HUDEP-2 (cell line): ENCODE results near the gene C2orf76.
"Not testable (repeated sequence)": the region's sequence is repeated elsewhere in the genome, so short reads cannot be mapped to it uniquely, and the experiment has no call there.

Experiments
- DNase-seq, 76 experiments: peaks; one replicate each; lab custom pipeline; 2025; ENCODE audit not compliant: unreplicated experiment in 76 of 76; lab: John Stamatoyannopoulos, UW

C2orf76 gene

DNA sequence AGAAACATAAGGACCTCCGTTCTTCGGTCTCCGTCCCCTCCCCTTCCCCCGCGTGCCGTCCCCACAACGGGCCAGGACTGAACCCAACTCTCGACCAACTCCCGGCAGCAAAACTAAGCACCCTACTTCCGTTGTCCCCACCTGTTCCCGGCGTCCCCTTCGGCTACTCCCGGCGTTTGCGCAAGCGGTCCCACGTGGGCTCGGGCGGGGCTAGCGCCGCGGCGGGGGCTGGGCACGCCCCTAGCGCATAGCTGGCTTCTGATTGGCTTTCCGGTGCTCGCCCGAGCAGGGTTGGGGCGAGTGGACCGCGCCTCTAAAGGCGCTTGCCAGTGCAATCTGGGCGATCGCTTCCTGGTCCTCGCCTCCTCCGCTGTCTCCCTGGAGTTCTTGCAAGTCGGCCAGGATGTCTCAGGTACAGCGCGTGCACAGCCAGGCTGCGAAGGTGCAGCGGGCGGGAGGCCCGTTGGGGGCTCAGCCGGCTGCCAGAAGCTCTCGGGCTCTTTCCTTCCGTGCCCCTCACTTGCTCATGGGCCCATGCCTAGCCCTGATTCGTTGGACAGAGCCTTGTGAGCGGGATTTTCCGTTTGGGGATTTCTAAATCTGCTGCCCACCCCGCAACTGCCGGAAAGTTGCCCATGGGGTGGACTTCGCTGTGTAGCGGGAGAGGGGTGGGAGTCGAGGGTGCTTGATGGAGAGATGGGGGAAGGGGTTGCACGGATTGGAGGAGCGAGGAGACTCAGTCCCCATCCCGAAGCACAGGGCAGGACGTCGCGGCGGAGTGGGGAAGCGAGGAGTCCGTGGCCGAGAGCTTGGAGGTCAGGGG, at the start of gene C2orf76, which contains the start of gene DBI:
TSS of gene C2orf76 (minus strand) at position 186 of the 823 bp plus-strand sequence. CDS start 26,875 bp downstream, outside the sequence.
TSS of gene DBI (plus strand) at position 329 of the 823 bp plus-strand sequence. CDS start at position 404, 75 bp downstream.
- DNase-seq: peak in 75 of 76 experiments; percentile 40 to 94 (median 87)

DNA sequence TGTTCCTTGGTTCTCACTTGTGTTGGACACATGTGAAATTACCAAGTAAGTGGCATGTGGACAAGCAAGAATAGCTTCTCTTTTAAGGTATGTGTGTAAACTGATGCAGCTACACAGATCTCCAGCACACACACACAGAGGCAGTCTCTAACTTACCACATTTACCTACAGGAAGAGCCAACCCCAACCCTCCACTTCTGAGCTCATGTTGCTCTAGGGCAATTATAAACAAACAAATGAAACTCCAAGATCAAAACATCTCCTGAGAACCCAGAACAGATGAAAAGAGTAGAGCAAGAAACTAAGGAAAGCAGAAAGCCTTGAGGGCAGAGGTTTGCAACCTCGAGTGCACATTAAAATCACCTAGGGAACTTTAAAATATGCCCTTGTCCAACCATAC, 49.0 kb upstream of the C2orf76 start:
- DNase-seq: no peak

DNA sequence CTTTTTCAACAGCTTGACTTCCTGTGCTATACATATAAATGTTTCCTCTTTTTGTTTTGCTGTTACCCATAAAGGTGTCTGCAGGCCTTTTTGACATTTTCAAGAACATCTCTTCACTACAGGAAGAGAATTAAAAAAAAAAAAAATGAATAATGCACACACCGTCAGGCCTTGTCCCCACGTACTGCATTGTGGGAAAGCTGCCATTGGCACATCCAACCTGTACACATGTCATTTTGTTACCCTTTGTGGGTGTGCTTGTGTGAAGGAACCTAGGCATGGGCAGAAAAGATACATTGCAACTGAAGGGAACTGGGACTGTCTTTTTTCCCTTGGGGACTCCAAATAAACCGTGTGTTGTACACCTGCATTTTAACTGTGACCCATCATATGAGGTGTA, 48.3 kb upstream of the C2orf76 start:
- DNase-seq: no peak

DNA sequence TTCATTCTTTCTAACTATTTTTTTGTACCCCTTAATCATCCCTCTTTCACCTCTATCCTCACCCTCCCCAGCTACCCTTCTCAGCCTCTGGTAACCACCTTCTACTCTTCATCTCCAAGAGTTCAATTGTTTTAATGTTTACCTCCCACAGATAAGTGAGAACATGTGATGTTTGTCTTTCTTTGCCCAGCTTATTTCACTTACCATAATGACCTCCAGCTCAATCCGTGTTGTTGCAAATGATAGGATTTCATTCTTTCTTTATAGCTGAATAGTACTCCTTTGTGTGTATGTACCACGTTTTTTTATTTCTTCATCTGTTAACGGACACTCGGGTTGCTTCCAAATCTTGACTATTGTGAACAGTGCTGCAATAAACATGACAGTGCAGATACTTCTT, 42.9 kb upstream of the C2orf76 start:
- DNase-seq: no peak

DNA sequence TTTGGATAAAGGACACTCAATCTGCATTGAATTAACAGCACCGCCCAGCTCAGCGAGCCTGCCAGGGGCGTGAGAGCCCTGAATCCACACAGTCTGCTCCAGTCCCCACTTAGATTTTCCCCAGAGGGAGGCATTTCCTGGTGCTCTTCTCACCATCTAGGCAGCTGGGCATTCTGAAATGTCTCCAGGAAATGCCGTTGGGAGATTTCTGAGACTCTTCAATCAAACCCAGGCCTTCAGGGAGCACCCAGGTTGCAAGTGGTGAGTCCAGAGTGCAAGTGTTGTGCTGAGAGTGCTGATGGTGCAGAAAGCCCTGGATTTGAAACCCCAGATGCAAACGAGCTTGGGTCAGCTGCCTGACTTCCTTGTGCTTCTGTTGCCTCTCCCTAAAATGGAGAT, 41.6 kb upstream of the C2orf76 start:
- DNase-seq: no peak

DNA sequence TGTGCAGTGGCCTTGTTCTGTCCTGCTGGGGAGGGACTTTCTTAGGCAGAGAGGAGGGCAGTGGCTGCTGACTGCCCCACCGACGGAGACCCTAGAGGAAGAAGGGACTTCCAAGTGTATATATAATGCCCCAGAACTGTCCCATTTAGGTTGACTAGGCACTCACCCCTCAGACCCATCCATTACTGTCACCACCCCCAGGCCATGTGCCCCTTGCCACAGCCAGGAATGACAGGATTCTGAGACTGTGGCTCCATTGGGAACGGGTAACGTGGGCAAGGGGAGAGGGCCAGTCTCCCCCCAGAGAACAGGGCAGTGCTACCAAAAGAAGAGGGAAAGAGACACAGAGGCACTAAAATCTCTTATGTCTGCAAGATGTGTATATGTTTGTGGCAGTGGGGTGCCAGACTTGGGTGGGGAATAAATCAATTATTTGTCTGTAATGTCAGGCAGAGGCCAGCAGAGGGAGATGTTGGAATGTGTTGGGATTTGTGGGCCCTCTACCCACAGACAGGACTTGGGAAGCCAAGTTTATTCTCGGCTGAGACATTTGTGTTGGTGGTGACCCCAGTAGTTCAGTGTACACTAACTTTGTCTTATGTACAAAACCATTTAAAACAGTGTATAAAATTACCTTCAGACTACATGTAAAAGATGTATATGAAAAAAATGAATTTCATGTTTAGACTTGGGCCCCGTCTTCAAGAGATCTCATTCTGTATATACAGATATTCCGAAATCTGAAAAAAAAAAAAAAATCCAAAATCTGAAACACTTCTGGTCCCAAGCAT, 41.0 kb upstream of the C2orf76 start:
- peak in 30 of 76 experiments; percentile 3 to 47 (median 21) for DNase-seq

DNA sequence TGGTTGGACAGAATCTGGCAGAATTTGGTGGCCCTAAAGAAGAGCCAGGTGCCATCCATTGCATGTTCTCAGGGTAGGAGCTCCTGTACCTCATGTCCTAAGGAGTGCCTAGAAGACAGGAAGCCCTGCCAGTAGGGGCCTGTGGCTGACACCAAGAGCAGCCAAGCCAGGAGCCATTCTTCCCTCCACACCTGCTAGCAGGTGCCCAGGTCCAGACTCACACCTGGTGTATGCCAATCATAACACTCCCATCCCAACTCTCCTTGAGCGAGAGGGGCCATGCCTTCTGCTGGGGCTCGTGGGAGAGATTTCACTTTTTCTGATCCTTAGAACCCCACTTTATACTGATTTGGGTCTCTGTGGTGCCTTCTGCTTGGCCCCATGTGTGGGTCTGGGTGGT, 38.5 kb upstream of the C2orf76 start:
- no peak for DNase-seq

DNA sequence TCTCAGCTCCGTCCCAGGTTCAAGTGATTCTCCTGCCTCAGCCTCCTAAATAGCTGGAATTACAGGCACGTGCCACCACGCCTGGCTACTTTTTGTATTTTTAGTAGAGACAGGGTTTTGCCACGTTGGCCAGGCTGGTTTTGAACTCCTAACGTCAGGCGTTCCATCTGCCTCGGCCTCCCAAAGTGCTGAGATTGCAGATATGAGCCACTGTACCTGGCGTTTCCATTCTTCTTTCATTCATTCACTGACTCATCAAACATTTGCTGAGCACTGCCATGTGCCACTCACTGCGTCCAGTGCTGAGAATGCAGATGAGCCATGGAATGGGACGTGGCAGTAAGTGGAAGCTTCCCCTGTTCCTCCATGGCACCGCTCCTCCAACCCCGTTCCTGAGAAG, 37.0 kb upstream of the C2orf76 start:
- DNase-seq: not testable (repeated sequence)

DNA sequence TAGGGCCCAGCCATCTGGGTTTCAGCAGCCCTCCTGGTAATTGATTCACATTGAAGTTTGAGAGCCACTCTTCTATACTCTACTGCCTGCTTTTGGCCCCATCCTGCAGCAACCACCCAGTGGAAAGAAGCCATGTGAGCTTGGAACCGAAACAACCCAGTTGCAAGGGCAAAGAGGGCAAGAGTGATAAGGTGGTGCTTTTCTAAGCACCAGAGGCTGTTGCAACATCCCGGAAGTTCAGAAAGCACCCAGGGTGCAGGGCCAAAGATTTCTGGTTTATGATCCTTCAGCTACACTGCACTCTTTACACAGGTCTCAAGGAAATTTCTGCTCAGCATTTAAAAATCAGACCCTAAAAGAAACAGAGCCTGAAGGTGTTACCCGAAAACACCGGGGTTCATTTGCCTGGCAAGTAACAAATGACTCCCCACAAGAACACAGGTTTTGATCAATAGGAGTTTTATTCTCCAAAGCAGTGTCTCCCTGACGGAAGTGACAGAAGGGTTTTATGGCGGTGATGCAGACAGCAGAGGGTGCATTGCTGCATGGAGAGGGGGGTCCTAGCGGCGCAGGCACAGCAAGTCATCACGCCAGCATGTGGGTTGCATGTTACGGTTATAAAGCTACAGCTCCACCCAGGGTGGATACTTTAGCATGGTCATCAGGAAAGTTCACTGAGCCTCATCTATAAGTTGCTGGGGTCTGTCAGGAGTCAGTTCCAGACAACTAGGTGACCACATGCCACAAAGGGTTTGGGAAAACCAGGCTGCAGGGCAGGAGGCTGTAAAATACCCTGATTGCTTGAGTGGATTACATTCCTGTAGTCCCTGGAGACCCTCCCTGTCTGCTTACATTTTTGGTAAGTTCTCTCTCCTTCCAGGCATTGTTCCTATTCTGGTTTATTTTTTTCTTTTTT, 36.3 kb upstream of the C2orf76 start:
- DNase-seq: no peak

DNA sequence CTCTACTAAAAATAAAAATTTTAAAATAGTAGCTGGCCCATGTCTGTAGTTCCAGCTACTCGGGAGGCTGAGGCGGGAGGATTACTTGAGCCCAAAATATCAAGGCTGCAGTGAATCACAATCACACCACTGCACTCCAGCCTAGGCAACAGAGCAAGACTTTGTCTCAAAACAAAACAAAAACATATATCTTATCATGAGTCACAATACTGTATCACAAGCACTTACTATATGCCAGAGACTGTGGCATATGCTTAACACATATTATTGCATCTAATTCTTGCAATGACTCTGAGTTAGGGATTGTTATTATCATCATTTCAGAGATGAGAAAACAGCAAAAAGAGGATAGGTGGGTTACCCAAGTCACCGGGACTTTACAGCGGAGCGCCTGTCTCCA, 35.5 kb upstream of the C2orf76 start:
- no peak for DNase-seq

DNA sequence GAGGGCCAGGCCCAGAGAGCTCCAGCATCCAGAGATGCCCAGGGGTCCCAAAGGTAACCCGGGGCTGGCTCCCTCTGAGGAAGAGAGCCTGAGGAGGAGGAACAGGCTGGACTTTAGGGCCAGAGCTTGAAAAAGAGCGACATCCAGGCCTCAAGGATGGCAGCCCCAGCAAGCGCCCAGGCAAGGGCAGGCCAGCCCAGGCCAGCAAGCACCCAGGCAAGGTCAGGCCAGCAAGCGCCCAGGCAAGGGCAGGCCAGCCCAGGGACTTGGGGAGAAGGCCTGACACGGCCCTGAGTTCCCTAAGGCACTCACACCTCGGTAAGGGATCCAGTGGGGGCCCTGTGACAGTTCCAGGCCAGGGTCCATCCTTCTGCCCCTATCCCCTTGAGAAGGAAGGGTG, 30.6 kb upstream of the C2orf76 start:
- DNase-seq: no peak

DNA sequence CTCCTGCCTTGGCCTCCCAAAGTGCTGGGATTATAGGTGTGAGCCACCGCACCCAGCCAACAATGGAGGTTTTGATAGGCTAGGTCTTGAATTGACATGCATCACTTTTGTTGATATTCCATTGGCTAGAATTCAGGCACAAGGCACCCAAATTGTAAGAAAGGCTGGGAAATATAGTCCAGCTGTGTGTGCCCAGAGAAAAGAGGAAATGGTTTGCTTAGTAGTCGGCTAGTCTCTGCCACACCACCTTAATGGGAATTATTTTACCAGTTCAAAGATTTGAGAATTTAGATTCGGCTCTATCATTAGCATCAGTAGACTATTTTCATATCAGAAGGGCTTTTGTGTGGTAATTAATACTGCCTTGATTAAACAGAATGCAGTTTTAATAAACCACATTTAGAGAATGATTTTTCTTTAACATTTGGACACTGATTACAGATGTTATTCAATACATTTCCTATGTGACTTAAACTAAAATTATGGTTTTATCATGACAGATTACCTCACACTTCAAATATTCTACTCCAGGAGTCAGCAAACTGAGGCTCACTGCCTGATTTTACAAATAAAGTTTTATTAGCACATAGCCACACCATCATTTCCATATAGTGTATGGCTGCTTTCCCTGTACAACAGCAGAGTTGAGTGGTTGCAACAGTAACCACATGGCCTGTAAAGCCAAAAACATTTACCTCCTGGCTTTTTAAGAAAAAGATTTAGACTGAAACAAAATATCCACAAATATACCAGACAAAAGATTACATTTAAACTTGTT, 27.5 kb upstream of the C2orf76 start:
- no peak for DNase-seq

DNA sequence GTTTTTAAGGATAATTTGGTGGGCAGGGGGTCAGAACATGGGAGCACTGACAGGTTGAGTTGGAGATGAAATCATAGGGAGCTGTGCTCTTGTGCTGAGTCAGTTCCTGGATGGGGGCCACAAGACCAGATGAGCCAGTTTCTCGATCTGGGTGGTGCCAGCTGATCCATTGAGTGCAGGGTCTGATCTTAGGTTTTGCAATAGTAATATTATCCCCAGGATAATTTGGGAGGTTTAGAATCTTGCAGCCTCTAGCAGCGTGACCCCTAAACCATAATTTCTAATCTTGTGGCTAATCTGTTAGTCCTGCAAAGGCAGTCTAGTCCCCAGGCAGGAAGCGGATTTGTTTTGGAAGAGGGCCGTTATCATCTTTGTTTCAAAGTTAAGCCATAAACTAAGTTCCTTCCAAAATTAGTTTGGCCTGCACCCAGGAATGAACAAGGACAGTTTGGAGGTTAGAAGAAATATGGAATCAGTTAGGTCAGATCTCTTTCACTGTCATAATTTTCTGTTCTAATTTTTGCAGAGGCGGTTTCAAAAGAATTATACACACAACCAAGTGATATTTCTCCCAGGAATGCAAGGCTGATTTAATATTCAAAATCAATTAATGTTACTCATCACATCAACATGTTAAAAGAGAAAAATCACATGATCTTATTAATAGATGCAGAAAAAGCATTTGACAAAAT, 23.1 kb upstream of the C2orf76 start:
- DNase-seq: peak in 14 of 76 experiments; percentile 1 to 33 (median 10)

DNA sequence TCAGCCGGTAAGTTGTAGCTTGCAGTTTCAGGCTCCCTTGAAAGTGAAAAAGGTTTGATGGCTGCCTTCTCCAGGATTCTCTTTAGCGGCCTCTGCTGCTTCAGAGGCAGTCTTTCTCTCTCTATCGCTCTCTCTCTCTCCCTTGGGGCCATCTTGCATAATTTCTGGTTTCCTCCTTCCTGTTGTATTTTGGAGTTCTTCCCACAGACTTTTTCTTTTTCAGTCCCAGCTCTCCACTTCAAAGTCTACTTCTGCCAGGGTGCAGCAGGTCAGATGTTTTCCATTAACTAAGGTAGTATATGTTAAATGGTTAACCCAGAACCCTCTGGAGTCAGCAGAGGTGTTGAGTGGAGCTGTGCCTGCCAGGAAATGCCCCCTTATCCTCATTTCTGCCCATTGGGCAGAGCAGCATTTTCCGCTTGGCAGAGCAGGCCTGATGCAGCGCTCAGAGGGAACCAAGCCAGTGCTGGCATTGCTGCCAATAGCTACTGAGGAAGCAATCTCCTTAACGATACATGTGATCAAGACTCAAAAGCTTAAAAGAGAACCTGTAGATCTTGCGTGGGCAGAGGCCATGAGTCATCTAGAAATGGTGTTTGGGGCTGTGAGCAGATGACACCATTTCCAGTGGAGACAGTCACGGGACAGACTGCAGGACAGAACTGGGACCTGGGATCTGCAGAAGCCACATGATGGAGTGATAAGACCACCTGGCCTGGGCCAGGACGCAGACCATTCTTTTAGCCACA, 20.9 kb upstream of the C2orf76 start:
- peak in 48 of 76 experiments; percentile 1 to 82 (median 24) for DNase-seq

DNA sequence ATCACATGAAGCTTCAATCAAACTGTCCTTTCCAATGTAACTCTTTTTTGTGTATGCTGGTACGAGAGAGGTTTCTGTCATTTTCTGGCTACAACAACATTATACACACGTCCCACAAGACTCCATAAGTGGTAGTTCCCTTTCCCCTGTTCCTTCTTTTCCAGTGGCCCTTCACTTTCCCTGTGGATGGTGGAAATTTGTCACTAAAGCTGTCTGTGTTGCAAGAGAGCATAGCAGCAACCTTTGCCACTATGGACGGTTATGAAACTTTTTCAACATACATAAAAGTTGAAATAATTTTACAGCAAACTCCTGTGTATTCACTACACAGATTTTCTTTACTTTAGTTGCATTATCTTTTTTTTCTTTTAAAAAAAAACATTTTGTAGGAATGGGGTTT, 18.8 kb upstream of the C2orf76 start:
- DNase-seq: no peak

DNA sequence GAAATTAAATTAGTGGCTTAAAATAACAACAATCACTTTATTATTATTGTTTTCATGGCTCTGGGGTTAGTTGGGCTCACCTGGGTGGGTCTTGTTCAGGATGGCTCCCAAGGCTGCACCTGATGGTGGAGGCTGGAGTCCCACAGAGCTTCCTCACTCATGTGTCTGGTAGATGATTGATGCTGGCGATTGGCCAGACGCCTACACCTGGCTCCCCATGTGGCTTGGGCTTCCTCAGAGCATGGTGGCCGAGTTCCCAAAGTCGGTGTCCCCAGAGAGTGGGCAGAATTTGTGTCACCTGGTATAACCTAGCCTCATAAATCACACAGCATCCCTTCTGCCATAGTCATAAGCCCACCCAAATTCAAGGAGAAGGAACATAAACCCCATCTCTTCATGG, 18.3 kb upstream of the C2orf76 start:
- no peak for DNase-seq

DNA sequence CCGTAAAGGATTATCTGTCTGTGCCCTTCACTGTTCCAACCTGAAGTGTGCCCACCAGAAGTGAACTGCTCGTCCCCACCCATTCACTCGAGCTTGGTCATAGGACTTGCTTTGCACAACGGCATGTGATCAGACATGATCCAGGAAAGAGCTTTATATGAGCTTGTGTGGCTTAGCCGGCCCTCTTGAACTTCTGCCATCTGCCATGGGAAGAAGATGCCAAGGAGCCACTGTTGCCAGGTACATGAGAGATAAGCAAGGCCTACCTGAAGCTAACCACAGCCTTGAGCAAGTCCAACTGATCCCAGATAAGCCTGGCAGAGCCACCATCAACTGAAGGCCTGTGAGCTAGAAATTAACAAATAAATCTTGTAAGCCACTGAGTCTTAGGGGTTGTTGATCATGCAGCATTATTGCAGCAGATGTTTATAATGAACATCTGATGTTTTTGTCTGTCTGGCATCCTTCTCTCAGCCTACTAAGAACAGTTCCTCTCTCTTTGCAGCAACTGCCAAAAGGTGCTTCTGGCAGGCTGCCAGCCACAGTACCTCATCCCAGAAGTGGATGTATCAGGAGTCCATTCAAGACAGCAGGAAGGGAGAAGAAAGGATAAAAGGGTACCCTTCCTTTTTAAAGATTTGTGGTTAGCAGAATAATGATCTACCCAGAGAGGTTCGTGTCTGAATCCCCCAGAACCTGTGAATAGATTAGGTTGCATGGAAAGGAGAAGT, 16.9 kb upstream of the C2orf76 start:
- DNase-seq: no peak

DNA sequence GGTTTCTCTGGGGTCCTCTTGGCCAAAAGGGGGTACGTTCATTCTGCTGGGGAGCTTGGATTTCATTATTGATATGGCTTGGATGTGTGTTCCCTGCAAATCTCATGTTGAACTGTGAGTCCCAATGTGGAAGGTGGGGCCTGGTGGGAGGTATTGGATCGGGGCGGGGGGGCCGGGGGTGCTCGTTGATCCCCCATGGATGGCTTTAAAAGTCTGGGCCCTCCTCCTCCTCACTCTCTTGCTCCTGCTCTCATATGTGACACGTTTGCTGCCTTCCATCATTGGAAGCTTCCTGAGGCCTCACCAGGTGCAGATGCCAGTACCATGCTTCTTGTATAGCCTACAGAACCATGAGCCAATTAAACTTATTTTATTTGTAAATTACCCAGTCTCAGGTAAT, 11.9 kb upstream of the C2orf76 start:
- no peak for DNase-seq
